Smooth muscle cell (in vitro differentiated cells): ENCODE results near the gene HLA-DMB. TPM values are rescaled to one million over a fixed set of nuclear protein-coding genes. Genes with fewer than 3 reads are reported as not detected.

ENCODE experiments used
- DNase-seq: peaks from one replicate; lab custom pipeline; 2025; ENCODE audit not compliant: unreplicated experiment; lab: John Stamatoyannopoulos, UW
- H2AFZ ChIP-seq: fragments of 200-600 bp; sonication (generic); 2 replicates; pipeline ENCODE4 v1.6.0; 2016; ENCODE audit warnings: antibody characterized with exemption, low read depth, mild to moderate bottlenecking
- H3F3A ChIP-seq: fragments of 200-600 bp; sonication (generic); 2 replicates; pipeline ENCODE4 v1.6.0; 2017; ENCODE audit warnings: antibody characterized with exemption, low read depth
- H3K27ac ChIP-seq: fragments of 200-600 bp; sonication (generic); 2 replicates; pipeline ENCODE4 v1.5.1; 2016; ENCODE audit warnings: low read depth, mild to moderate bottlenecking
- H3K27me3 ChIP-seq: fragments of 200-600 bp; sonication (generic); 2 replicates; pipeline ENCODE4 v1.6.1; 2016; ENCODE audit warnings: low read depth, mild to moderate bottlenecking
- H3K36me3 ChIP-seq: fragments of 200-600 bp; sonication (generic); 2 replicates; pipeline ENCODE4 v1.5.1; 2016; ENCODE audit warnings: low read depth
- H3K4me1 ChIP-seq: fragments of 200-600 bp; sonication (generic); 2 replicates; pipeline ENCODE4 v1.5.1; 2016; ENCODE audit warnings: low read depth
- H3K4me2 ChIP-seq: fragments of 200-600 bp; sonication (generic); 2 replicates; pipeline ENCODE4 v1.6.0; 2016; ENCODE audit warnings: mild to moderate bottlenecking
- H3K4me3 ChIP-seq: fragments of 200-600 bp; sonication (generic); 2 replicates; pipeline ENCODE4 v1.5.1; 2016; ENCODE audit warnings: mild to moderate bottlenecking
- H3K79me2 ChIP-seq: fragments of 200-600 bp; sonication (generic); 2 replicates; pipeline ENCODE4 v1.6.0; 2016; ENCODE audit warnings: low read depth, mild to moderate bottlenecking
- H3K9ac ChIP-seq: fragments of 200-600 bp; sonication (generic); 2 replicates; pipeline ENCODE4 v1.6.0; 2016; ENCODE audit warnings: low read depth
- H3K9me3 ChIP-seq: fragments of 200-600 bp; sonication (generic); replicated peaks from 2 replicates; pipeline ENCODE4 v1.5.1; 2016; ENCODE audit warnings: low read depth
- H4K20me1 ChIP-seq: fragments of 200-600 bp; sonication (generic); 2 replicates; pipeline ENCODE4 v1.6.0; 2016; ENCODE audit warnings: low read depth
- CTCF ChIP-seq: fragments of 200-600 bp; sonication (generic); IDR thresholded peaks from 2 replicates; pipeline ENCODE4 v1.5.1; 2017; ENCODE audit warnings: borderline replicate concordance, mild to moderate bottlenecking, antibody characterized with exemption; ENCODE audit not compliant: insufficient read depth, poor library complexity, severe bottlenecking
- WGBS: methylation state at CpG from one replicate; pipeline ENCODE4 v1.1.7; 2016; ENCODE audit warnings: low lambda C conversion rate; 5-methylcytosine and 5-hydroxymethylcytosine counted together
- polyA plus RNA-seq: library from polyadenylated mRNA; unstranded; fragments of >200 nt; fragmentation: Nextera tagmentation; extraction: Ambion mirVana; gene quantifications from 2 replicates; pipeline ENCODE4 v1.2.1, GENCODE V29; 2016
- total RNA-seq: library from RNA; depleted of rRNA; stranded (reverse); fragments of >200 nt; gene quantifications from 2 replicates; pipeline ENCODE4 v1.2.3, GENCODE V29; 2014

Gene HLA-DMB
- total and polyA plus RNA-seq, 2 experiments from 2014 or later: not detected

DNA sequence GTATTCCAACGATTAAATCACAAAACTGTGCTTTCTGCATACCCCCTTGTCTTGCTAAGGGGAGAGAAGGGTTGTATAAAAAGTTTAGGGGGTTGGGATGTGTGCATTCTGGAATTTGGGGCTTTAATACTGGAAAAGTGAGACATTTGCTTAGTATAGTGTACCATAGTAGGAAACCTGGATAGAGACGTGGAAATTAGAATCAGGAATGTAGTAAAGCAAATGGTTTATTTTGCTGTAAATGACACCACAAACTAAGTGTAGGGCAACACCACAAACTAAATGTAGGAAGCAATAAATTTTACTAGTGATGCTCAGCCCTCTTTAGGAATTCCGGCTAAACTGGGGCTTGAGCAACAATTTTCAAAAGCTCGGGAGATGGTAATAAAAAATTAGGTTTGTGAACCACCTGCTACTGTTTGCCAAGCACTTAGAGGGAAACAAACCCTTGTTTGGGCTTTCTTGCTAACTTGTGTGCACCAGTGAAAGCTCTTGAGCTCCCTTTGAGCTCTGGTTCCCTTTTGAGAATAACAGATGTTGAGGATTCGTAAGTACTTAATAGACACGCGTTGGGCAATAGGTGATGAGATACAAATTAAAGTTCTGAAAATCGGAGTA is 41.4 kb upstream of the HLA-DMB start:
- H3K27me3 ChIP-seq: no peaks in the 10 kb centered on the region
- peak overlapping the region; percentile 47 for H3K27ac ChIP-seq
- 76% methylated on average over 8 of the region's 8 CpGs for WGBS
- no peaks in the 10 kb centered on the region for H3K4me1 ChIP-seq
- TF ChIP-seq CTCF: no peak
- H4K20me1 ChIP-seq: peaks cover 73% of the 10 kb centered on the region
- H3K36me3 ChIP-seq: peaks cover 38% of the 10 kb centered on the region
- H3K9ac ChIP-seq: no peak overlapping the region
- DNase-seq: no peak
- H3K9me3 ChIP-seq: no peaks in the 10 kb centered on the region
- H3F3A ChIP-seq: peaks cover 61% of the 10 kb centered on the region
- H3K79me2 ChIP-seq: peaks cover 30% of the 10 kb centered on the region
- no peak overlapping the region for H2AFZ ChIP-seq
- H3K4me3 ChIP-seq: no peak overlapping the region
- no peak overlapping the region for H3K4me2 ChIP-seq

- H4K20me1 ChIP-seq: peaks cover 89% of the 10 kb centered on the region
- H3K79me2 ChIP-seq: peaks cover 46% of the 10 kb centered on the region
- no peak overlapping the region for H3K4me2 ChIP-seq
- DNase-seq: no peak
- H3K9ac ChIP-seq: no peak overlapping the region
- peaks cover 4% of the 10 kb centered on the region for H3K4me1 ChIP-seq
- H3K4me3 ChIP-seq: no peak overlapping the region
- H3K27ac ChIP-seq: no peak overlapping the region
- no peak overlapping the region for H2AFZ ChIP-seq
- no peaks in the 10 kb centered on the region for H3K27me3 ChIP-seq
- peaks cover 71% of the 10 kb centered on the region for H3F3A ChIP-seq
- H3K9me3 ChIP-seq: no peaks in the 10 kb centered on the region
- 91% methylated on average over 10 of the region's 11 CpGs for WGBS
- no peak for TF ChIP-seq CTCF
- peaks cover 50% of the 10 kb centered on the region for H3K36me3 ChIP-seq
Measured at GRCh38 chr6:32980488-32981038, 39.7 kb upstream of the HLA-DMB start.

GRCh38 chr6:32979720-32980487 is 39.1 kb upstream of the HLA-DMB start:
- H3K4me1 ChIP-seq: peaks cover 11% of the 10 kb centered on the region
- no peaks in the 10 kb centered on the region for H3K27me3 ChIP-seq
- DNase-seq: no peak
- H3K9me3 ChIP-seq: no peaks in the 10 kb centered on the region
- 94% methylated on average over 12 of the region's 12 CpGs for WGBS
- peaks cover 96% of the 10 kb centered on the region for H4K20me1 ChIP-seq
- H3K36me3 ChIP-seq: peaks cover 51% of the 10 kb centered on the region
- peaks cover 76% of the 10 kb centered on the region for H3F3A ChIP-seq
- H3K4me2 ChIP-seq: no peak overlapping the region
- H3K79me2 ChIP-seq: peaks cover 53% of the 10 kb centered on the region
- no peak overlapping the region for H3K4me3 ChIP-seq
- H2AFZ ChIP-seq: no peak overlapping the region
- H3K9ac ChIP-seq: no peak overlapping the region
- TF ChIP-seq CTCF: no peak
- peak overlapping the region; percentile 26 for H3K27ac ChIP-seq
